ENCODE data around the gene RAET1L.
"Not testable (repeated sequence)": the region's sequence is repeated elsewhere in the genome, so short reads cannot be mapped to it uniquely, and the experiment has no call there.

RAET1L gene

GRCh38 chr6:149990212-149990660 is 35.1 kb downstream of the RAET1L start:
- FAIRE-seq = no peak

- no peak for FAIRE-seq
Observed at GRCh38 chr6:149988550-149989346, 36.6 kb downstream of the RAET1L start.

- no peak for FAIRE-seq
Observed at GRCh38 chr6:149987602-149988107, 37.7 kb downstream of the RAET1L start.

GRCh38 chr6:149985481-149985937 is 39.8 kb downstream of the RAET1L start:
- FAIRE-seq = no peak

GRCh38 chr6:149984773-149985172 is 40.6 kb downstream of the RAET1L start:
- FAIRE-seq = no peak

- FAIRE-seq = no peak
Observed at GRCh38 chr6:149983145-149983544, 42.2 kb downstream of the RAET1L start.

GRCh38 chr6:149979293-149979692 is 46.0 kb downstream of the RAET1L start:
- no peak for FAIRE-seq

- no peak for FAIRE-seq
Observed at GRCh38 chr6:149978610-149979009, 46.7 kb downstream of the RAET1L start.

- FAIRE-seq = no peak
Observed at GRCh38 chr6:149977221-149977620, 48.1 kb downstream of the RAET1L start.

- FAIRE-seq = no peak
Observed at GRCh38 chr6:149975400-149975799, 49.9 kb downstream of the RAET1L start.

- FAIRE-seq = no peak
Observed at GRCh38 chr6:149974825-149975224, 50.5 kb downstream of the RAET1L start.

GRCh38 chr6:149974394-149974793 is 50.9 kb downstream of the RAET1L start:
- FAIRE-seq = not testable (repeated sequence)

- no peak for FAIRE-seq
Observed at GRCh38 chr6:149969635-149970034, 55.7 kb downstream of the RAET1L start.

- FAIRE-seq = not testable (repeated sequence)
Observed at GRCh38 chr6:149968909-149969308, 56.4 kb downstream of the RAET1L start.

All from TTC549 (cell line).